HG03558 (cell line): ENCODE results near the gene LYPD8.

ENCODE experiments used
- ATAC-seq: cut with Tn5 transposase; IDR thresholded peaks from one replicate; pipeline ENCODE4 v1.9.1; 2021; ENCODE audit warnings: moderate number of reproducible peaks; ENCODE audit not compliant: unreplicated experiment; ENCODE audit errors: extremely low read depth

Gene LYPD8

GRCh38 chr1:248759644-248760043, 4.1 kb upstream of the LYPD8 start:
- no peak for ATAC-seq

- ATAC-seq = no peak
These were observed 2.8 kb upstream of the LYPD8 start for GRCh38 chr1:248758352-248758751.

GRCh38 chr1:248757784-248758195, 2.2 kb upstream of the LYPD8 start:
- ATAC-seq = no peak

GRCh38 chr1:248756636-248757035, 1.1 kb upstream of the LYPD8 start:
- no peak for ATAC-seq

- ATAC-seq = no peak
These were observed 592 bp upstream of the LYPD8 start for GRCh38 chr1:248756151-248756550.

- no peak for ATAC-seq
These were observed 1.8 kb downstream of the LYPD8 start for GRCh38 chr1:248753708-248754280.

GRCh38 chr1:248753029-248753594, 2.4 kb downstream of the LYPD8 start:
- no peak for ATAC-seq

GRCh38 chr1:248752161-248753028, 3.2 kb downstream of the LYPD8 start:
- ATAC-seq = no peak

GRCh38 chr1:248751635-248752034, 3.9 kb downstream of the LYPD8 start:
- no peak for ATAC-seq

- no peak for ATAC-seq
These were observed 4.4 kb downstream of the LYPD8 start for GRCh38 chr1:248751142-248751541.

GRCh38 chr1:248750496-248750895, 5.1 kb downstream of the LYPD8 start:
- no peak for ATAC-seq

GRCh38 chr1:248748211-248748610, 7.3 kb downstream of the LYPD8 start:
- no peak for ATAC-seq

GRCh38 chr1:248740876-248741275, 14.7 kb downstream of the LYPD8 start:
- no peak for ATAC-seq

GRCh38 chr1:248739572-248740205, 15.9 kb downstream of the LYPD8 start:
- no peak for ATAC-seq

- no peak for ATAC-seq
These were observed 18.1 kb downstream of the LYPD8 start for GRCh38 chr1:248737457-248737856.

- no peak for ATAC-seq
These were observed 18.6 kb downstream of the LYPD8 start for GRCh38 chr1:248736977-248737376.

GRCh38 chr1:248733566-248733965, 22.0 kb downstream of the LYPD8 start:
- ATAC-seq = no peak

GRCh38 chr1:248730507-248731335, 24.8 kb downstream of the LYPD8 start:
- no peak for ATAC-seq

GRCh38 chr1:248714248-248714647, 41.3 kb downstream of the LYPD8 start:
- ATAC-seq = no peak

- ATAC-seq = no peak
These were observed 45.2 kb downstream of the LYPD8 start for GRCh38 chr1:248710305-248710900.
